Left ventricle myocardium inferior (tissue), 1 donor: ENCODE measurements around the gene MCC. TPM values are rescaled to one million over a fixed set of nuclear protein-coding genes. Genes with fewer than 3 reads are reported as not detected.

Source experiments
- DNase-seq: peaks from one replicate; pipeline ENCODE4 v3.0.0-alpha.2; 2020
- H3K27ac ChIP-seq: fragments of 200-600 bp; replicated peaks from 2 replicates; pipeline ENCODE4 v1.8.0; 2021
- H3K27me3 ChIP-seq: fragments of 200-600 bp; 2 replicates; pipeline ENCODE4 v1.8.0; 2021; ENCODE audit warnings: low read depth
- H3K36me3 ChIP-seq: fragments of 200-600 bp; 2 replicates; pipeline ENCODE4 v1.8.0; 2021
- H3K4me1 ChIP-seq: fragments of 200-600 bp; 2 replicates; pipeline ENCODE4 v1.8.0; 2021
- H3K4me3 ChIP-seq: fragments of 200-600 bp; 2 replicates; pipeline ENCODE4 v1.8.0; 2021; ENCODE audit warnings: mild to moderate bottlenecking, moderate library complexity
- H3K9me3 ChIP-seq: fragments of 200-600 bp; replicated peaks from 2 replicates; pipeline ENCODE4 v1.8.0; 2021
- CTCF ChIP-seq: fragments of 200-600 bp; IDR thresholded peaks from 2 replicates; pipeline ENCODE4 v1.8.0; 2021; ENCODE audit warnings: antibody characterized with exemption, mild to moderate bottlenecking, borderline replicate concordance
- intact Hi-C: fragments of 100-400 bp; cut with micrococcal nuclease; formaldehyde crosslinking; loops from one replicate; pipeline ENCODE4 v1.11.0; 2022
- total RNA-seq: library from RNA; stranded (reverse); fragmentation: NEBNext Ultra II Directional; extraction: Animal tissue kit (Norgen Biotek cat#: 25700); gene quantifications from one replicate; pipeline ENCODE4 v1.2.1, GENCODE V29; 2021
- donor health status: DM: no; HTN: yes; CAD: no; lungs with severe emphysema.

MCC gene
- total RNA-seq, 1 donor from 2014 or later: 31.6 TPM

GRCh38 chr5:113164021-113164420 is 324.2 kb downstream of the MCC start:
- DNase-seq: no peak
- Histone ChIP-seq H3K36me3 (no peaks in the 10 kb centered on the region), H3K4me1 (peaks cover 90% of the 10 kb centered on the region), H3K27me3 (no peaks in the 10 kb centered on the region), H3K4me3 (no peak overlapping the region), H3K9me3 (no peaks in the 10 kb centered on the region), H3K27ac (no peak overlapping the region)
- intact Hi-C loops: no loop called here
- no peak for TF ChIP-seq CTCF

GRCh38 chr5:113163328-113163727 is 324.9 kb downstream of the MCC start:
- DNase-seq: no peak
- H3K36me3 ChIP-seq: no peaks in the 10 kb centered on the region
- no peak for TF ChIP-seq CTCF
- no peaks in the 10 kb centered on the region for H3K27me3 ChIP-seq
- H3K4me1 ChIP-seq: peaks cover 87% of the 10 kb centered on the region
- intact Hi-C loops: no loop called here
- H3K4me3 ChIP-seq: no peak overlapping the region
- H3K9me3 ChIP-seq: no peaks in the 10 kb centered on the region
- no peak overlapping the region for H3K27ac ChIP-seq

- H3K36me3 ChIP-seq: no peaks in the 10 kb centered on the region
- H3K4me3 ChIP-seq: no peak overlapping the region
- intact Hi-C loops: no loop called here
- no peak for DNase-seq
- H3K27ac ChIP-seq: no peak overlapping the region
- peaks cover 88% of the 10 kb centered on the region for H3K4me1 ChIP-seq
- H3K9me3 ChIP-seq: no peaks in the 10 kb centered on the region
- no peak for TF ChIP-seq CTCF
- H3K27me3 ChIP-seq: no peaks in the 10 kb centered on the region
Measured at GRCh38 chr5:113162770-113163169, 325.5 kb downstream of the MCC start.

GRCh38 chr5:113162208-113162607 is 326.0 kb downstream of the MCC start:
- TF ChIP-seq CTCF: no peak
- no peak for DNase-seq
- Histone ChIP-seq H3K36me3 (no peaks in the 10 kb centered on the region), H3K4me3 (no peak overlapping the region), H3K9me3 (no peaks in the 10 kb centered on the region), H3K27ac (peak overlapping the region; percentile 58), H3K27me3 (no peaks in the 10 kb centered on the region), H3K4me1 (peaks cover 88% of the 10 kb centered on the region)
- intact Hi-C loops: no loop called here

- Histone ChIP-seq H3K36me3 (no peaks in the 10 kb centered on the region), H3K9me3 (no peaks in the 10 kb centered on the region), H3K27me3 (no peaks in the 10 kb centered on the region), H3K4me1 (peaks cover 88% of the 10 kb centered on the region), H3K27ac (peak overlapping the region; percentile 58), H3K4me3 (no peak overlapping the region)
- TF ChIP-seq CTCF: no peak
- intact Hi-C loops: no loop called here
- peak; percentile 49 for DNase-seq
Measured at GRCh38 chr5:113161806-113162205, 326.4 kb downstream of the MCC start.

- Histone ChIP-seq H3K27me3 (no peaks in the 10 kb centered on the region), H3K4me1 (peaks cover 64% of the 10 kb centered on the region), H3K4me3 (no peak overlapping the region), H3K36me3 (no peaks in the 10 kb centered on the region), H3K9me3 (no peaks in the 10 kb centered on the region), H3K27ac (no peak overlapping the region)
- no peak for TF ChIP-seq CTCF
- no peak for DNase-seq
- intact Hi-C loops: no loop called here
Measured at GRCh38 chr5:113157886-113158285, 330.4 kb downstream of the MCC start.
